ENCODE measurements around the gene BRD3. TPM values are rescaled to one million over a fixed set of nuclear protein-coding genes. Genes with fewer than 3 reads are reported as not detected.

Gene BRD3
- total and polyA plus RNA-seq, 2 of the 8 experiments (the other 6 are each of a cell fraction or from before 2014, with no cell fraction given), result 31.0 to 82.7 TPM

DNA sequence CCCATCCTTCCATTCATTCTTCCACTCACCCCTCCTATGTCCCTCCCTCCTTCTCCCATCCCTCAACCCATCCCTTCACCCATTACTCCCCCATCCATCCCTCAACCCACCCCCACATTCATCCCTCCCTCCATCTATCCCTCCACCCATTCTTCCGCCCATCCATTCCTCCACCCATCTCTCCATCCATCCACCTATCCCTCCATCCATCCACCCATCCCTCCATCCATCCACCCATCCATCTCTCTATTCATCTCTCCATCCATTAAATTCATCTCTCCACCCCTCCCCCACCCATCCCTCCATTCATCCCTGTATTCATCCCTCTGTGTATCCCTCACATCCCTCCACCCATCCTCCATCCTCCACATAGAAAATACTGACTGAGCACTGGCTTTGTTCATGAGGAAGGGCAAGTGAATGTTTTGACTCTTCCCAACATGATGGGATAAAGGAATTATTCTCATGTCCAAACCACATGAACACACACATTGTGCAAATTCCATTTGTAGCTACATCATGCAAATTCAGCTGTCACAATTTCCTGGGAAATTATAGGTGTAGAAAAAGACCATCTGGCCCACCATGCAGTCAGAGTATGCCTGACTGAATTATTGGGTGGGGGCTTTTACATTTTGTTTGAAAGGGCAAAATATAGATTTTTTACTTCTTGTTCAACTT is 68.8 kb downstream of the BRD3 start (continued):
- TF ChIP-seq FOSL1 (IDR thresholded peaks at IDR 0.05; ENCODE audit: insufficient read depth, low read depth, low read length) (no peak), NANOG (IDR thresholded peaks at IDR 0.05; ENCODE audit: insufficient read depth, low read depth, low read length, poor library complexity, severe bottlenecking) (no peak)
